ENCODE measurements around the gene ATP8A1.

ATP8A1 gene

DNA sequence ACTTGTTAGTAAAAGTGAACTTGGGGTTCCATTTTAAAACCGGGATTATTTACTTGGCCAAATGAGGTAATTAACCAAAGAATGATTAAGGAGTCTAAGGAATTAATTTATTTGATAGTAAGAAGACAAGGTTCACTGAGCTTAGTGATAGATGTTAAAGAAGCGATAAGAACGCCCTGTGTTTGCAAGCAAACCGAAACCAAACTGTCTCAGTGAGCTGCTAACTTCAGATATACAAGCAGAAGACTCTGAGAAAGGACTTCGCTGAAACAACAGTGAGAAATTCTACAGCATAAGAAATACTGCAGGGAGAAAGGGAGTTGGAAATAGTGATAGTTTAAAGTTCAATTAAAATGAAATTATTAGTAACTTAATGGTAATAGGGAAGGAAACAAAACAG lies 297.2 kb downstream of the ATP8A1 start:
- FAIRE-seq = no peak

All from colon (tissue), 2 donors.